ENCODE results near the gene DHODH.
"Not testable (repeated sequence)": the region's sequence is repeated elsewhere in the genome, so short reads cannot be mapped to it uniquely, and the experiment has no call there.

The DHODH gene

DNA sequence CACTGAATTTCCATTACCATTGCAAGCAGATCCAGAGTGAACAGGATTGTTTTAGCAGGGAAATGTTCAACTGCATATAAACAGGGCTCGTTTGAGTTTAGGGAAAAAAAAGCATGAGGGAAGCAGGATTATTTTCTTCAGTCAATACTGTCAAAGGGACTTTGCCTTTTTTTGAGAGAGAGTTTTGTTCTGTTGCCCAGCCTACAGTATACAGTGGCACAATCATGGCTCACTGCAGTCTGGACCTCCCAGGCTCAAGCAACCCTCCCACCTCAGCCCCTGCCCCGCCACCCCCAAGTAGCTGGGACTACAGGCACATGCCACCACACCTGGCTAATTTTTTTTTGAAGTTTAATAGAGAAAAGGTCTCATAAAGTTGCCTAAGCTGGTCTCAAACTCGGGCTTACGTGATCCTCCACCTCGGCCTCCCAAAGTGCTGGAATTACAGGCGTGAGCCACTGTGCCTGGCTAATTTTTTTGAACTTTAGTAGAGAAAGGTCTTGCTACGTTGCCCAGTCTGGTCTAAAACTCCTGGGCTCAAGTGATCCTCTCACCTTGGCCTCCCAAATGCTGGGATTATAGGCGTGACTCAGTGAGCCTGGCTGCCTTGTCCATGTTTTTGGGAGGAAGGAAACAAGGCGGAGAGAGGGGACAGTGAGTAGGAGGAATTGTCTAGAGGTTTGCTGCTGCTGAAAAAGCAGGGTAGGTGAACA is 23.1 kb upstream of the DHODH start:
- H3K9me3 ChIP-seq (ENCODE audit: low read length), result no peaks in the 10 kb centered on the region
- H3K27me3 ChIP-seq (ENCODE audit: control insufficient read depth in 1 of 2, insufficient read depth in 2 of 2, low read length in 2 of 2), result no peaks in the 10 kb centered on the region
- H3K4me3 ChIP-seq (ENCODE audit: low read depth in 1 of 2, low read length in 2 of 2), result no peak overlapping the region
- no peaks in the 10 kb centered on the region for H3K36me3 ChIP-seq (ENCODE audit: insufficient read depth, low read length)
- H3K4me1 ChIP-seq (ENCODE audit: insufficient read depth, low read length), result no peaks in the 10 kb centered on the region
- no peak overlapping the region for H3K9ac ChIP-seq (ENCODE audit: low read length)
- no peak overlapping the region for H3K27ac ChIP-seq (ENCODE audit: low read depth, low read length)

DNA sequence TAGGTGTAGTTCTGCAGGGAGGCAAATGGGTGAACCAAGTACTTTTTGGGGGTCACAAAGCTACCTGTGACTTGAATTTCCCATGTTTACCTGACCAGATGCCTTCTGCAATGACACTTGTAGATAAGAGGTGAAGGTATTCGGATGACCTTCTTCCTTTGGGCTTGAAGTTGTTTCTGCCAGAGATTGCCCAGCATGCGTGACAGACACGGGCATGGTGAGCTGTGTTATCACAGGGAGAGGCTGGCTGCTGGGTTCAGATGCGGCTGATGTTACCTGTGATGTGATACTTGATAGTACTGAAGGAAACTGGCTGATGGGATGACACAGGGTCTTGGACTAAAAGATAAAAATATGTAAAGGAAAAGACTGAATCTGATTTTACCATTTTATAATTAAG is 22.4 kb upstream of the DHODH start:
- no peaks in the 10 kb centered on the region for H3K36me3 ChIP-seq (ENCODE audit: insufficient read depth, low read length)
- H3K27me3 ChIP-seq (ENCODE audit: control insufficient read depth in 1 of 2, insufficient read depth in 2 of 2, low read length in 2 of 2), result no peaks in the 10 kb centered on the region

GRCh38 chr16:71995038-71995437 is 13.5 kb upstream of the DHODH start:
- H3K9me3 ChIP-seq (ENCODE audit: low read length), result no peaks in the 10 kb centered on the region
- no peak overlapping the region for H3K4me3 ChIP-seq (ENCODE audit: low read depth in 1 of 2, low read length in 2 of 2)
- H3K9ac ChIP-seq (ENCODE audit: low read length), result no peak overlapping the region
- no peak overlapping the region for H3K27ac ChIP-seq (ENCODE audit: low read depth, low read length)
- H3K36me3 ChIP-seq (ENCODE audit: insufficient read depth, low read length), result no peaks in the 10 kb centered on the region
- H3K4me1 ChIP-seq (ENCODE audit: insufficient read depth, low read length), result no peaks in the 10 kb centered on the region
- H3K27me3 ChIP-seq (ENCODE audit: control insufficient read depth in 1 of 2, insufficient read depth in 2 of 2, low read length in 2 of 2), result no peaks in the 10 kb centered on the region

More for the DNA sequence above, 22.4 kb upstream of the DHODH start:
- Histone ChIP-seq H3K9ac (ENCODE audit: low read length) (no peak overlapping the region), H3K9me3 (ENCODE audit: low read length) (no peaks in the 10 kb centered on the region), H3K4me1 (ENCODE audit: insufficient read depth, low read length) (no peaks in the 10 kb centered on the region), H3K4me3 (ENCODE audit: low read depth in 1 of 2, low read length in 2 of 2) (no peak overlapping the region), H3K27ac (ENCODE audit: low read depth, low read length) (no peak overlapping the region)

DNA sequence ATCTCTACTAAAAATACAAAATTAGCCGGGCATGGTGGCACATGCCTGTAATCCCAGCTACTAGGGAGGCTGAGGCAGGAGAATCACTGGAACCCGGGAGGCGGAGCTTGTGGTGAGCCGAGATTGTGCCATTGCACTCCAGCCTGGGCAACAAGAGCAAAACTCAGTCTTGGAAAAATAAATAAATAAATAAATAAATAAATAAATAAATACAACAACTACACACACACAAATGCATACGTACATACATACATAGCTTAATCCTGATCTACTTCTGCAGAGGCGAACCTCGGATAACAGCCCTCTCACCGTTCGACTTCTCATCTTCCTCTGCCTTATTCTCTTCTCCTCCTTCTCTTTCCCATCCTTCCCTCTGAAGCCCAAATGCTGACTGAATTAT is 11.0 kb upstream of the DHODH start:
- H3K9me3 ChIP-seq (ENCODE audit: low read length); H3K4me3 ChIP-seq (ENCODE audit: low read depth in 1 of 2, low read length in 2 of 2); H3K27ac ChIP-seq (ENCODE audit: low read depth, low read length); H3K36me3 ChIP-seq (ENCODE audit: insufficient read depth, low read length); H3K9ac ChIP-seq (ENCODE audit: low read length); H3K27me3 ChIP-seq (ENCODE audit: control insufficient read depth in 1 of 2, insufficient read depth in 2 of 2, low read length in 2 of 2); H3K4me1 ChIP-seq (ENCODE audit: insufficient read depth, low read length): not testable (repeated sequence)

DNA sequence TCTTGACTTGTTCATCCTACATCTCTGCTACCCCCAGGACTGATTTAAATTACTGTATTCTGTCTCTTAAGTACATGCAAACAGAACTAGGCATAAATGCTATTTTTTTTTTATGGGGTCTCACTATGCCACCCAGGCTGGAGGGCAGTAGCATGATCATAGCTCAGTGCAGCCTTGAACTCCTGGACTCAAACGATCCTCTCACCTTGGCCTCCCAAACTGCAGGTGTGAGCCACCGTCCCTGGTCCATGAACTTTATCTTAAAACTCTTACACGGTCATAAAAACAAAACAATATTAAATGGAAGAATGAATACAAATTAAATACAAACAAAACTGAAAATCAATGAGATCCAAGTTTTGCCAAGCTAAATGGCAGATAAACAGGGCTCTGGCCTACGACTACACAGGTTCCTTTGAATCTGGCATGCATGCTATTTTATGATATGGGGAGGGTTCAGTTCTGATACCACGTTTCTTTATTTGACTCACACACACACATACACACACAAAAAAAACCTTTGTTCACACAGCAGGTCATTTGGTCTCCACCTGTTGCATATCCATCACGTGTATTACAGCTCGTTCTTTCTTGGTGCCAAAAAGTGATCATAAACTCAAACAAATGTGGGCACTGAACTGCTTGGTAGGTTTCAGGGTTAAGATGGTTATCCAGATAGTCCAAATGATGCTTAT is 7.2 kb upstream of the DHODH start:
- H3K9ac ChIP-seq (ENCODE audit: low read length), result no peak overlapping the region
- H3K4me3 ChIP-seq (ENCODE audit: low read depth in 1 of 2, low read length in 2 of 2), result no peak overlapping the region
- H3K27me3 ChIP-seq (ENCODE audit: control insufficient read depth in 1 of 2, insufficient read depth in 2 of 2, low read length in 2 of 2), result no peaks in the 10 kb centered on the region
- no peaks in the 10 kb centered on the region for H3K9me3 ChIP-seq (ENCODE audit: low read length)
- no peak overlapping the region for H3K27ac ChIP-seq (ENCODE audit: low read depth, low read length)
- H3K36me3 ChIP-seq (ENCODE audit: insufficient read depth, low read length), result no peaks in the 10 kb centered on the region
- no peaks in the 10 kb centered on the region for H3K4me1 ChIP-seq (ENCODE audit: insufficient read depth, low read length)

DNA sequence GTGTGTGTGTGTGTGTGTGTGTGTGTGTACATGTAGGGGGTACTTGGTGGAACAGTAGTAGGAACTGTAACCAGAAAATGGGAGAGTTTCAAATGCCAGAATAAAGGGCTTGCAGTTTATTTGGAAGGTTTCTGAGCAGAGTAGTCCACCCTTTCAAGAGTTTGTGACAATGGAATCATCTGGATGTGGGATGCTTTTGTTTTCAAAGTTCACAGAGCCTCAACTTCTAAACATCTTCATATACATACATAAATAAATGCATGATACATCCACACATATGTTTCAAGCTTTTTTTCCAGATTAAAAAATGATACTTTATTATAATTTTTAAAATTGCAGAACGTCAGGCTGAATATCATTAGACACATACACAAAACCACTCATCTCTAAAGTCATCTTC is 5.9 kb upstream of the DHODH start:
- no peaks in the 10 kb centered on the region for H3K27me3 ChIP-seq (ENCODE audit: control insufficient read depth in 1 of 2, insufficient read depth in 2 of 2, low read length in 2 of 2)
- H3K27ac ChIP-seq (ENCODE audit: low read depth, low read length), result no peak overlapping the region
- H3K9ac ChIP-seq (ENCODE audit: low read length), result no peak overlapping the region
- H3K4me1 ChIP-seq (ENCODE audit: insufficient read depth, low read length), result no peaks in the 10 kb centered on the region
- no peaks in the 10 kb centered on the region for H3K36me3 ChIP-seq (ENCODE audit: insufficient read depth, low read length)
- H3K4me3 ChIP-seq (ENCODE audit: low read depth in 1 of 2, low read length in 2 of 2), result no peak overlapping the region
- H3K9me3 ChIP-seq (ENCODE audit: low read length), result no peaks in the 10 kb centered on the region

GRCh38 chr16:72008065-72008423 is 500 bp upstream of the DHODH start:
- not testable (repeated sequence) for H3K4me3 ChIP-seq (ENCODE audit: low read depth in 1 of 2, low read length in 2 of 2); H3K36me3 ChIP-seq (ENCODE audit: insufficient read depth, low read length)
- peak overlapping the region; percentile 52 for H3K27ac ChIP-seq (ENCODE audit: low read depth, low read length)

DNA sequence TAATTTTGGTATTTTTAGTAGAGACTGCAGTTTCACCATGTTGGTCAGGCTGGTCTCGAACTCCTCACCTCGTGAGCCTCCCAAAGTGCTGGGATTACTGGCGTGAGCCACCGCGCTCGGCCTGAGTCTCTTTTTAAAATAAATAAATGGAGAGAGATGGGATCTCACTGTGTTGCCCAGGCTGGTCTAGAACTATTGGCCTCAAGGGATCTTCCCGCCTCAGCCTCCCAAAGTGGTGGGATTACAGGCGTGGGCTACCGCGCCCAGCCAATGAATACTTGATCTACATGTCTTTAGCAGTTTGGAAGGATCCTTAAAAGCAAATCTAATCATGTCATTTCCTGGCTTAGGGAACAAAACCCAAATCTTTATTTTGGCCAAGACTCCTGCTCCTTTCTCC is 1.2 kb downstream of the DHODH start:
- Histone ChIP-seq H3K4me3 (ENCODE audit: low read depth in 1 of 2, low read length in 2 of 2) (no peak overlapping the region), H3K27ac (ENCODE audit: low read depth, low read length) (no peak overlapping the region), H3K9me3 (ENCODE audit: low read length) (no peaks in the 10 kb centered on the region), H3K36me3 (ENCODE audit: insufficient read depth, low read length) (no peaks in the 10 kb centered on the region), H3K9ac (ENCODE audit: low read length) (no peak overlapping the region), H3K4me1 (ENCODE audit: insufficient read depth, low read length) (no peaks in the 10 kb centered on the region), H3K27me3 (ENCODE audit: control insufficient read depth in 1 of 2, insufficient read depth in 2 of 2, low read length in 2 of 2) (no peaks in the 10 kb centered on the region)

More at GRCh38 chr16:72008065-72008423, 500 bp upstream of the DHODH start:
- not testable (repeated sequence) for H3K27me3 ChIP-seq (ENCODE audit: control insufficient read depth in 1 of 2, insufficient read depth in 2 of 2, low read length in 2 of 2); H3K9ac ChIP-seq (ENCODE audit: low read length); H3K9me3 ChIP-seq (ENCODE audit: low read length); H3K4me1 ChIP-seq (ENCODE audit: insufficient read depth, low read length)

- Histone ChIP-seq H3K27ac (ENCODE audit: low read depth, low read length) (no peak overlapping the region), H3K9ac (ENCODE audit: low read length) (no peak overlapping the region), H3K4me3 (ENCODE audit: low read depth in 1 of 2, low read length in 2 of 2) (no peak overlapping the region), H3K36me3 (ENCODE audit: insufficient read depth, low read length) (peaks cover 15% of the 10 kb centered on the region), H3K4me1 (ENCODE audit: insufficient read depth, low read length) (no peaks in the 10 kb centered on the region), H3K27me3 (ENCODE audit: control insufficient read depth in 1 of 2, insufficient read depth in 2 of 2, low read length in 2 of 2) (no peaks in the 10 kb centered on the region), H3K9me3 (ENCODE audit: low read length) (no peaks in the 10 kb centered on the region)
Observed at GRCh38 chr16:72012607-72013006, 4.1 kb downstream of the DHODH start.

DNA sequence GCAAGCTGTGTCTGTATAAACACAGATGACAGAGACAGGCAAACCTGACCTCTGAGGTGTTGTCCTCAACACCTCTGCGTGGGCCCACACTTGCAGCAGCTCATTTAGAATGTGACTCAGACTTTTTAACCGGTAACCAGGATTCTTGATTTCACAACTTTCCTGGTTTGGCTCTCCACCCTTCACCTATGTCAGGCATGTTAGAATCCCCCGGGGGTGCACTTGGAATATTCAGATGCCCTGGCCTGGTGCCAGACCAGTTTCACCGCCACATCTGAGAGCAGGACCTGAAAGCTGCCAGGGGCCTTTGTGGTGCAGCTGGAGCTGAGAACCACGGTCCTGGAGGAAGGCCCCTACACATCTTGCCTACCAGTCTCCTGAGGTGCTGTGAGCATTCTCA is 4.8 kb downstream of the DHODH start:
- Histone ChIP-seq H3K4me1 (ENCODE audit: insufficient read depth, low read length) (no peaks in the 10 kb centered on the region), H3K36me3 (ENCODE audit: insufficient read depth, low read length) (peaks cover 15% of the 10 kb centered on the region), H3K9ac (ENCODE audit: low read length) (no peak overlapping the region), H3K27me3 (ENCODE audit: control insufficient read depth in 1 of 2, insufficient read depth in 2 of 2, low read length in 2 of 2) (no peaks in the 10 kb centered on the region), H3K27ac (ENCODE audit: low read depth, low read length) (no peak overlapping the region), H3K9me3 (ENCODE audit: low read length) (no peaks in the 10 kb centered on the region), H3K4me3 (ENCODE audit: low read depth in 1 of 2, low read length in 2 of 2) (no peak overlapping the region)

GRCh38 chr16:72013888-72014581 is 5.5 kb downstream of the DHODH start:
- Histone ChIP-seq H3K27ac (ENCODE audit: low read depth, low read length) (no peak overlapping the region), H3K9ac (ENCODE audit: low read length) (no peak overlapping the region), H3K4me3 (ENCODE audit: low read depth in 1 of 2, low read length in 2 of 2) (no peak overlapping the region), H3K27me3 (ENCODE audit: control insufficient read depth in 1 of 2, insufficient read depth in 2 of 2, low read length in 2 of 2) (no peaks in the 10 kb centered on the region), H3K36me3 (ENCODE audit: insufficient read depth, low read length) (peaks cover 20% of the 10 kb centered on the region), H3K4me1 (ENCODE audit: insufficient read depth, low read length) (no peaks in the 10 kb centered on the region), H3K9me3 (ENCODE audit: low read length) (no peaks in the 10 kb centered on the region)
